ENCODE measurements around the gene FOXP4.

GRCh38 chr6:41524634-41525011 is 21.6 kb upstream of the FOXP4 start:
- no peak for TF ChIP-seq CTCF (IDR thresholded peaks at IDR 0.05)
- TF ChIP-seq POLR2A (IDR thresholded peaks at IDR 0.05): no peak

All from thyroid gland (tissue), 4 donors.